ENCODE data around the gene ZNF764. TPM values are rescaled to one million over a fixed set of nuclear protein-coding genes. Genes with fewer than 3 reads are reported as not detected.

ZNF764 gene
- total RNA-seq, 1 donor: 5.3 TPM

DNA sequence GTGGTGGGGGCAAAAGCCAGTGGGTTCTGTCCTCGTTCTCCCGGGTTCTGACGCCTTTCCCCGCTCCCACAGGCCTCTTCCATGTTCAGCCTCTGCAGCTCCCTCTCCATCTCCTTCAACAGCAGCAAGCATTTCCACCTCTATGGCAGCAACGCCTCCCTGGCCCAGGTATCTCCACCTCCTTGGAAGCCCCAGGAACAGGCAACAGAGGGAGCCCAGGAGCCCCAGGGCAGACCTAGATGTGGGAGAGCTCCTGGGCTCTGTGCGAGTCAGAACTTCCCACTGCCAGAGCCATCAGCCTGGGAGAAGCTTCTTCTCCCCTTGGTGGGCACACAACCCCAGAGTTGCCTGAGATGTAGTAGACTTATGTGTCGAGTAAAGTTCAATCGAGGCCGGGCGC is 39.6 kb downstream of the ZNF764 start:
- no peak overlapping the region for H3K4me3 ChIP-seq (ENCODE audit: low read depth, low read length)
- no peak for DNase-seq (ENCODE audit: low read depth)
- TF ChIP-seq, protein P1, sequence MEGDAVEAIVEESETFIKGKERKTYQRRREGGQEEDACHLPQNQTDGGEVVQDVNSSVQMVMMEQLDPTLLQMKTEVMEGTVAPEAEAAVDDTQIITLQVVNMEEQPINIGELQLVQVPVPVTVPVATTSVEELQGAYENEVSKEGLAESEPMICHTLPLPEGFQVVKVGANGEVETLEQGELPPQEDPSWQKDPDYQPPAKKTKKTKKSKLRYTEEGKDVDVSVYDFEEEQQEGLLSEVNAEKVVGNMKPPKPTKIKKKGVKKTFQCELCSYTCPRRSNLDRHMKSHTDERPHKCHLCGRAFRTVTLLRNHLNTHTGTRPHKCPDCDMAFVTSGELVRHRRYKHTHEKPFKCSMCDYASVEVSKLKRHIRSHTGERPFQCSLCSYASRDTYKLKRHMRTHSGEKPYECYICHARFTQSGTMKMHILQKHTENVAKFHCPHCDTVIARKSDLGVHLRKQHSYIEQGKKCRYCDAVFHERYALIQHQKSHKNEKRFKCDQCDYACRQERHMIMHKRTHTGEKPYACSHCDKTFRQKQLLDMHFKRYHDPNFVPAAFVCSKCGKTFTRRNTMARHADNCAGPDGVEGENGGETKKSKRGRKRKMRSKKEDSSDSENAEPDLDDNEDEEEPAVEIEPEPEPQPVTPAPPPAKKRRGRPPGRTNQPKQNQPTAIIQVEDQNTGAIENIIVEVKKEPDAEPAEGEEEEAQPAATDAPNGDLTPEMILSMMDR (IDR thresholded peaks at IDR 0.05; ENCODE audit: insufficient read depth, low read length): no peak

DNA sequence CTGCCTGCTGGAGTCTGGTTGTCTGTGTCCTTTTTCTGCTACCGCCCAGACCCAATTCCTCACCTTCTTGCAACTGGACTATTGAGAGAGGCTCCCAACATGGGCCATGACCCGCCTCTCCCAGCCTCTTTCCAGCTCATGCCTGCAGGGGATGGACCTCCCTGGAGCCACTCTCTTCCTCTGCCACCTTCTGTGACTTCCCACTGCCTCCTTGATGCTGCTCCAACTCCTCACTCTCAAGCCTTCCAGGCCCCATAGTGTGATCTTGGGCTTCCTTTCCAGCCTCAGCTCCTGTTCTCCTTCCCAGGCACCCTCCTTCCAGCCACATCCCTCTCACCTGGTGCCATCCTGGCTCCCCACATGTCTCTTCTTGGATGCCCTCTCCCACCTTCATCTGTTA is 42.9 kb downstream of the ZNF764 start:
- TF ChIP-seq, protein P1 (IDR thresholded peaks at IDR 0.05; ENCODE audit: insufficient read depth, low read length): no peak
- H3K4me3 ChIP-seq (ENCODE audit: low read depth, low read length): no peak overlapping the region
- no peak for DNase-seq (ENCODE audit: low read depth)

DNA sequence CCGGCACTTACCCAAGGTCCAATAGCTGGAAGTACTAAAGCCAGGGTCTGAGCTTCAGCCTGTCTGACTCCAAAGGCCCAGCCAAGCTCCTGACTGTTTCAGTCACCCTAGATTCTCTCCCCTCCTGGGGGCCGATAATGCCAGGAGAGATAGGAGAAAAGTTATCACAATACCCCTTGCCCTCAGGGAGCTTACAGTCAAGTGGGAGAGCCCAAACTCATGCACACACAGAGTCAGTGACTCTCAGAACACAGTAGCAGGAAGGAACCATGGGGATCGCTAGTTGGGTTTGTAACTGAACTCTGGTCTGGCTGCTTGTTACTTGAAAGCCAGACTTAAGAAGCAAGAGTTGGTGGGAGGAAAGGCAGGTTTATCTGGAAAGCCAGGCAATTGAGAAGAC is 46.7 kb downstream of the ZNF764 start:
- no peak overlapping the region for H3K4me3 ChIP-seq (ENCODE audit: low read depth, low read length)
- TF ChIP-seq, protein P1 (IDR thresholded peaks at IDR 0.05; ENCODE audit: insufficient read depth, low read length): no peak
- no peak for DNase-seq (ENCODE audit: low read depth)

DNA sequence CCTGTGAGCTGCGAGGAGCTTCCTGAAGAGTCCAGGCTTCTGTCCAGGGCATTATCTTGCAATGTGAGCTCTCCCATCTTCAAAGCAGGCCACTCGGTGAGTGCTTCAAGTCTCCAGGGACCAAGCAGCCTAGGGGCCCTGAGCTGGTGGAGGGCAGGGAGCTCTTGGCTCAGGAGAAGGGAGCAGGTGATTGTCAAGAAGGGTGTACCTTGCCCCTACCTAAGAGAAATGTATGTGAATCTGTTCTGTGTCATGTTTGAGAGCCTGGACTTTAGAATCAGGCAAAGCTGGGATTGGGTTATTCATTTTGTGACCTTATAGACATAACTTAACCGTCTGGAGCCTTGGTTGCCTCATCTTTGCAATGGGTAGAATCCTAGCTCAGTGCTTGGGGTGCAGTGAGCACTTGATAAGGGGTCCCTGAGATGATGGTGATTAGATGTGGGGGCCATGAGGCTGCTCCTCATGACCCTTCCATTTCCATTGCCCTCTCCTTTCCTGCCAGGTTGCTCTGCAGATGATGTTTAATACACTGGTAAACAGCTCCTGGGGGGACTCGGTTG is 47.7 kb downstream of the ZNF764 start:
- no peak for DNase-seq (ENCODE audit: low read depth)
- no peak overlapping the region for H3K4me3 ChIP-seq (ENCODE audit: low read depth, low read length)
- TF ChIP-seq, protein P1 (IDR thresholded peaks at IDR 0.05; ENCODE audit: insufficient read depth, low read length): no peak

DNA sequence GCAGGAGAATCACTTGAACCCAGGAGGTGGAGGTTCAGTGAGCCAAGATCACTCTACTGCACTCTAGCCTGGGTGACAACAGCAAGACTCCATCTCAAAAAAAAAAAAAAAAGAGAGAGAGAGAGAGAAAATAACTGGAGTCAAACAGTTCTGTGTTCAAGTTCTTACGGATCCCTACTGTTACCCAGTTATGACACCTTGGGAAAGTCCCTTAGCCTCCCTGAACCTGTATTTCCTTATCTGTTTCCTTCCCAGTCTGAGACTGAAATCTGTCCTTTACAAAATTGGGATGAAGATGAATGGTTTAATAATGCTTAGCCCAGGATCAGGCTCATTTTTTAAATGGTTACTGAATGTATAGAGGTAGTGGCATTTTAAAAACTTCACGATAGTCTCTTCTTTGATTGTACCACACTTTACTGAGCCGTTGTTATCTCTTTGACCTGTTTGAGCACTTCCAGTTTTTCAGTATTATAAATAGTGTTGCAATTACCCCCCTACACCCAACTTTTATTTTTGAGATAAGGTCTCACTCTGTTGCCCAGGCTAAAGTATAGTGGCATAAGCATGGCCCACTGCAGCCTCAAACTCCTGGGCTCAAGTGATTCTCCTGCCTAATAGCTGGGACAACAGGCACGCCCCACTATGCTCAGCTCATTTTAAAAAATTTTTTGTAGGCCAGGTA is 49.0 kb downstream of the ZNF764 start:
- H3K4me3 ChIP-seq (ENCODE audit: low read depth, low read length): no peak overlapping the region
- no peak for DNase-seq (ENCODE audit: low read depth)
- TF ChIP-seq, protein P1 (IDR thresholded peaks at IDR 0.05; ENCODE audit: insufficient read depth, low read length): no peak

Small RNAs within 50 kb of the gene (small RNA-seq; reads per million reads assigned to genes)
- gene AC093249.4: not detected
- gene MIR4518: not detected

Other genes starting within 250 kb of the ZNF764 start
- 25.2 and 37.5 TPM in 2 replicates for gene CD2BP2, start 203.1 kb downstream of the ZNF764 start, total RNA-seq (ENCODE audit: low replicate concordance)
- 26.1 and 38.0 TPM in 2 replicates for gene TBC1D10B, start 187.9 kb downstream of the ZNF764 start, total RNA-seq (ENCODE audit: low replicate concordance)
- gene MYL11, start 183.6 kb downstream of the ZNF764 start, total RNA-seq (ENCODE audit: low replicate concordance): not detected in 2 replicates
- gene SEPTIN1, start 175.8 kb downstream of the ZNF764 start, total RNA-seq (ENCODE audit: low replicate concordance): 0.09 TPM in 1 of 2 replicates, not detected in the other
- gene ZNF48, start 163.0 kb downstream of the ZNF764 start, total RNA-seq (ENCODE audit: low replicate concordance): 2.1 and 5.4 TPM in 2 replicates
- 12.6 and 16.2 TPM in 2 replicates for gene ZNF771, start 150.8 kb downstream of the ZNF764 start, total RNA-seq (ENCODE audit: low replicate concordance)
- 28.0 and 42.0 TPM in 2 replicates for gene DCTPP1, start 128.3 kb downstream of the ZNF764 start, total RNA-seq (ENCODE audit: low replicate concordance)
- 15.0 and 15.8 TPM in 2 replicates for gene SEPHS2, start 112.5 kb downstream of the ZNF764 start, total RNA-seq (ENCODE audit: low replicate concordance)
- not detected in 2 replicates for gene ITGAL, start 85.6 kb downstream of the ZNF764 start, total RNA-seq (ENCODE audit: low replicate concordance)
- 20.9 and 21.6 TPM in 2 replicates for gene ZNF768, start 31.8 kb downstream of the ZNF764 start, total RNA-seq (ENCODE audit: low replicate concordance)
- gene ZNF747, start 23.5 kb downstream of the ZNF764 start, total RNA-seq (ENCODE audit: low replicate concordance): 14.0 and 16.0 TPM in 2 replicates
- gene ZNF688, start 13.3 kb upstream of the ZNF764 start, total RNA-seq (ENCODE audit: low replicate concordance): 6.7 and 57.4 TPM in 2 replicates
- 8.1 and 8.3 TPM in 2 replicates for gene ZNF785, start 27.3 kb upstream of the ZNF764 start, total RNA-seq (ENCODE audit: low replicate concordance)
- gene ZNF689, start 52.0 kb upstream of the ZNF764 start, total RNA-seq (ENCODE audit: low replicate concordance): 7.0 and 8.1 TPM in 2 replicates
- gene PRR14, start 92.6 kb upstream of the ZNF764 start, total RNA-seq (ENCODE audit: low replicate concordance): 8.8 and 14.5 TPM in 2 replicates
- 18.3 and 28.4 TPM in 2 replicates for gene FBRS, start 100.1 kb upstream of the ZNF764 start, total RNA-seq (ENCODE audit: low replicate concordance)
- 10.8 and 21.9 TPM in 2 replicates for gene SRCAP, start 140.8 kb upstream of the ZNF764 start, total RNA-seq (ENCODE audit: low replicate concordance)
- 20.8 and 24.0 TPM in 2 replicates for gene PHKG2, start 190.1 kb upstream of the ZNF764 start, total RNA-seq (ENCODE audit: low replicate concordance)
- gene CFAP119, start 203.7 kb upstream of the ZNF764 start, total RNA-seq (ENCODE audit: low replicate concordance): 0.49 and 2.7 TPM in 2 replicates
- 73.5 and 89.4 TPM in 2 replicates for gene RNF40, start 203.9 kb upstream of the ZNF764 start, total RNA-seq (ENCODE audit: low replicate concordance)
- 10.6 and 15.0 TPM in 2 replicates for gene ZNF629, start 228.8 kb upstream of the ZNF764 start, total RNA-seq (ENCODE audit: low replicate concordance)